Measurements from ENCODE around the gene MTG2. TPM values are rescaled to one million over a fixed set of nuclear protein-coding genes. Genes with fewer than 3 reads are reported as not detected.

MTG2 gene
- total and polyA plus RNA-seq, 2 experiments from 2014 or later: 20.4 to 32.9 TPM

DNA sequence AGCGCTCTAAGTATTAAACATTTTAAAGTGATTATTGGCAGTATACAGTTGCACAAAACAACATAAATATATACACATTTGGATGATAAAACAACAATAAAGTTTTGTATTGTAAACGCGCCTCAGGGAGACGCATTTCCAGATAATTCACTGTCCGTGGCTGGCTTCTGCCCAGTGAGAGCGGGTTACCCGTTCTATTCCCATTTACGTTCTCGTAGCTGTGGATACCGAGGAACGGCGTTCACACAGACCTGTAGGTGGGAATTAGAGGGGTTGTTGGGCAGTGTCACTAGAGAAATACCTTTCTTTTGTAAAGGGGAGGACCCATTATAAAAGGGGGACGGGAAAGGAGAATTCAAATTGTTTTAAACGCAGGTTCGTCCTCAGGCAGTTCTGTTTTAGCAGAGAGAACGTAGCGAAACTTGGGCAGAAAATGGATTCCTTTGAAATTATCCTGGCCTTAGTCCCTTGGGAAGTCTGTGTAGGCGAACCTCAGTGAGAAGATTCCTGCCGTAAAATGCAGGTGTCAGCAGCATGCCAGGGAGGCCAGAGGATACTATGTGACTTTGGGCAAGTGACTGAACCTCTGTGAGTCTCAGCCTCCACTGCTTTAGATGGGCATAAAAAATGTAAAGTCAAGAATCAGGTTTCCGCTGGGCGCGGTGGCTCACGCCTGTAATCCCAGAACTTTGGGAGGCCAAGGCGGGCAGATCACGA lies 756 bp downstream of the MTG2 start:
- H3K27me3 ChIP-seq: no peaks in the 10 kb centered on the region
- peaks cover 18% of the 10 kb centered on the region for H3K4me1 ChIP-seq (ENCODE audit: low read depth)
- H3K4me3 ChIP-seq: peak overlapping the region; percentile 54
- peaks cover 7% of the 10 kb centered on the region for H3K36me3 ChIP-seq
- DNase-seq (ENCODE audit: low read depth in 1 of 2, low spot score in 1 of 2): peak in 1 of 2 donors; percentile 20
- TF ChIP-seq, protein P1, sequence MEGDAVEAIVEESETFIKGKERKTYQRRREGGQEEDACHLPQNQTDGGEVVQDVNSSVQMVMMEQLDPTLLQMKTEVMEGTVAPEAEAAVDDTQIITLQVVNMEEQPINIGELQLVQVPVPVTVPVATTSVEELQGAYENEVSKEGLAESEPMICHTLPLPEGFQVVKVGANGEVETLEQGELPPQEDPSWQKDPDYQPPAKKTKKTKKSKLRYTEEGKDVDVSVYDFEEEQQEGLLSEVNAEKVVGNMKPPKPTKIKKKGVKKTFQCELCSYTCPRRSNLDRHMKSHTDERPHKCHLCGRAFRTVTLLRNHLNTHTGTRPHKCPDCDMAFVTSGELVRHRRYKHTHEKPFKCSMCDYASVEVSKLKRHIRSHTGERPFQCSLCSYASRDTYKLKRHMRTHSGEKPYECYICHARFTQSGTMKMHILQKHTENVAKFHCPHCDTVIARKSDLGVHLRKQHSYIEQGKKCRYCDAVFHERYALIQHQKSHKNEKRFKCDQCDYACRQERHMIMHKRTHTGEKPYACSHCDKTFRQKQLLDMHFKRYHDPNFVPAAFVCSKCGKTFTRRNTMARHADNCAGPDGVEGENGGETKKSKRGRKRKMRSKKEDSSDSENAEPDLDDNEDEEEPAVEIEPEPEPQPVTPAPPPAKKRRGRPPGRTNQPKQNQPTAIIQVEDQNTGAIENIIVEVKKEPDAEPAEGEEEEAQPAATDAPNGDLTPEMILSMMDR (IDR thresholded peaks at IDR 0.05; ENCODE audit: low read depth, low read length): no peak
- no peaks in the 10 kb centered on the region for H3K9me3 ChIP-seq (ENCODE audit: low read depth)
- H3K27ac ChIP-seq: peak overlapping the region; percentile 90

GRCh38 chr20:62186096-62186426 lies 3.2 kb downstream of the MTG2 start:
- TF ChIP-seq, protein P1 (IDR thresholded peaks at IDR 0.05; ENCODE audit: low read depth, low read length): no peak
- Histone ChIP-seq H3K4me3 (no peak overlapping the region), H3K4me1 (ENCODE audit: low read depth) (peaks cover 18% of the 10 kb centered on the region), H3K27ac (no peak overlapping the region), H3K9me3 (ENCODE audit: low read depth) (no peaks in the 10 kb centered on the region), H3K36me3 (peaks cover 5% of the 10 kb centered on the region), H3K27me3 (no peaks in the 10 kb centered on the region)
- DNase-seq (ENCODE audit: low read depth in 1 of 2, low spot score in 1 of 2): no peak

GRCh38 chr20:62186887-62187866 lies 4.3 kb downstream of the MTG2 start:
- no peak overlapping the region for H3K27ac ChIP-seq

DNA sequence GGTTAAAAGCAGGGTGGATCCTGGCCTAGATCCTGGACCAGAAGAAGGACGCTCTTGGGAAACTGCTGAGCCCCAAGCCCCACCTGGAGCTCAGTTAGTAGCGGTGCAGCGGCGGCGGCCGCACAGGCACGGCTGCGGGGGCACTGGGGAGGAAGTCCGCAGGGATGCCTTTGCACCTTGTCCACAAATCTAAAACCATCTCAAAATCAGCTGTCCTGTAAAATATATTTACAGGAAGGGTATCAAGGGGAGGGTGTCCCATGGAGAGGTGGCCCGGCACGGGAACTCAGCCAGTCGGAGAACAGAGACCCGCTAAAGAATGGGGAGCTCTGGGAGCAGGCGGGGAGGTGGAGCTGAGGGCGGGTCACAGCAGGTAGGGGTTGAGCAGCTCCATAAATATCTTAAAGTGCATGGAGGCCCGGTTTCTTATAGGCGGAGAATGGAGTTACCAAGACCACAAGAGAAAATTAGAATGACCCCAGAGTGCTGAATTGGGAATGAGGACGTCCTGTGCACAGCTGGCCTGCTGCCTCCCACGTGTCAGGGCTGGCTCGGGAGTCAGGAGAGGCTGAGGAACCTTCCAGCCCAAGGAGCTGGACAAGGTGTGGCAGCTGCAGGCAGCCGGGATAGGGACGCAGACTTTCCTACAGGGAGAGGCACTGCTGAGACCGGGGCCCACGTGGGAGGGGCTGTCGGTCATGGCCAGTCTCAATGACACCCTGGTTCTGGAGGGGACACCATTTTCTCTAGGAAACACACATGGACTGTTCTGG lies 8.0 kb downstream of the MTG2 start:
- Histone ChIP-seq H3K27ac (no peak overlapping the region), H3K4me3 (no peak overlapping the region), H3K36me3 (no peaks in the 10 kb centered on the region), H3K9me3 (ENCODE audit: low read depth) (no peaks in the 10 kb centered on the region), H3K27me3 (no peaks in the 10 kb centered on the region), H3K4me1 (ENCODE audit: low read depth) (peaks cover 8% of the 10 kb centered on the region)
- DNase-seq (ENCODE audit: low read depth in 1 of 2, low spot score in 1 of 2): no peak
- TF ChIP-seq, protein P1 (IDR thresholded peaks at IDR 0.05; ENCODE audit: low read depth, low read length): no peak

More at GRCh38 chr20:62186887-62187866, 4.3 kb downstream of the MTG2 start:
- H3K36me3 ChIP-seq: no peaks in the 10 kb centered on the region
- H3K27me3 ChIP-seq: no peaks in the 10 kb centered on the region
- no peaks in the 10 kb centered on the region for H3K9me3 ChIP-seq (ENCODE audit: low read depth)
- H3K4me3 ChIP-seq: no peak overlapping the region
- TF ChIP-seq, protein P1 (IDR thresholded peaks at IDR 0.05; ENCODE audit: low read depth, low read length): no peak
- DNase-seq (ENCODE audit: low read depth in 1 of 2, low spot score in 1 of 2): peak; percentile 14 to 47
- H3K4me1 ChIP-seq (ENCODE audit: low read depth): peaks cover 11% of the 10 kb centered on the region
